Right kidney (tissue), 1 donor: ENCODE measurements around the gene IER5.

ENCODE experiments used
- DNase-seq: peaks from one replicate; pipeline ENCODE4 v3.0.0-alpha.2; 2016

Gene IER5

GRCh38 chr1:181133969-181134418, 45.5 kb downstream of the IER5 start:
- DNase-seq = no peak

GRCh38 chr1:181134543-181135436, 46.3 kb downstream of the IER5 start:
- no peak for DNase-seq

DNA sequence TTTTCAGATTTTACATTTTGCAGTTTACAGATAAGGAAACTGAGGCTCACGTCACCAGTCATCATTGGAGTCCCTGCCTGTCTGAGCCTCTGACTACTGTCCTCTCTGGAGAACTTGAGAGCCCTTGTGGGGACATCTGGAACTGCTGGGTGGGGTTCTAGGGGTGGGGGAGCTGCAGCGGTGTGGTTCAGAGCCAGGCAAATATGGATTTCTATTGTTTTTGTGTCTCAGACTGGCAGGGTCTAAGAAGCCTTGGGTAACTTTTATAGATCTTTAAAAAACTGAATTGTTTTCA, 46.9 kb downstream of the IER5 start:
- DNase-seq = no peak

DNA sequence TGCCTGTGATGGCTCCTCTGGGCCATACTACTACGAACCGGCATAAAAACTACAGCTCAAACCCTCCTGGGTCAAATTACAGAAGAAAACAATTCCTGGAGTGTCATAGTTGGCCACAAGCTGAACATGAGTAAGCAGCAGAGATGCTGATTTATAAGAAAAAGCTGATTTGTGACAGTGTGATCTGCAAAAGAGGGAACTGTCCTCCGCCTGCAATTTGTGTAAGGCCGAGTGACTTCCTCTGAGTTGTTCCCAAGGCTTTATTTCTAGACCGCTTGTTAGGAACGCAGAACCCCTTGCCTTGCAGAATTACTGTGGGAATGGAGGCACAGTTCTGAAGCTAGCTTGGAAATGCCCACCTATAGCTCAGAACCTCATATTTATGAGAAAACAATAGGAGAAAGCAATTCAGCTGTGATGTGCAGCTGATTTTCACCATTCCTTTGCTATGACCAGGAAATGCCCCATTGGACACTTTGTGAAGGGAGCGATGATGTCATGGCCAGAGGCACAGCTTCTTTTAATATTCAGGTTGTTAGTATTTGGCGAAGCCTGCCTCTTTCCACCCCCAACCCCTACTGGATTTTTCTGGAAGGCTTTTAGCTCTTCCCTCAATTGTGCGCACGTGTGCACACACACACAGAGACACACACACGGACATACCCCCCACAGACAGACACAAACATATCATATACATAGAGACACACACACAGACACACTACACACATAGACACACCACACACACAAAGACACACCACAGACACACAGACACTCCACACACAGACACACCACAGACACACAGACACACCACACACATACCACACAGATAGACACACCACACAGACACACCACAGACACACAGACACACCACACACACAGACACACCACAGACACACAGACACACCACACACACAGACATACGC, 47.6 kb downstream of the IER5 start:
- DNase-seq = no peak

DNA sequence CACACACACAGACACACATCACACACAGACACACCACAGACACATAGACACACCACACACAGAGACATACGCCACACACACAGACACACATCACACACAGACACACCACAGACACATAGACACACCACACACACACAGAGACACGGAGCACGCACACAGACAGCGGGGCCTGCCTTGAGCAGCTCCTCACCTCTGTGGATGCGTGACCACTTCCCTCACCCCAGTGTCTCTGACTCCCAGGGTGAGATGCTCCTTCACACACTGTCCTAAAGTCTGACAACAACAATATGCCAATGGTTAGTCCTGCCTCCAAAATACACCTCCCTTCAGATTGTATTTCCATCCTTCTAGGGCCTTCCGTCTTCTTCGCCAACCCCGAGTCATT, 48.2 kb downstream of the IER5 start:
- no peak for DNase-seq

DNA sequence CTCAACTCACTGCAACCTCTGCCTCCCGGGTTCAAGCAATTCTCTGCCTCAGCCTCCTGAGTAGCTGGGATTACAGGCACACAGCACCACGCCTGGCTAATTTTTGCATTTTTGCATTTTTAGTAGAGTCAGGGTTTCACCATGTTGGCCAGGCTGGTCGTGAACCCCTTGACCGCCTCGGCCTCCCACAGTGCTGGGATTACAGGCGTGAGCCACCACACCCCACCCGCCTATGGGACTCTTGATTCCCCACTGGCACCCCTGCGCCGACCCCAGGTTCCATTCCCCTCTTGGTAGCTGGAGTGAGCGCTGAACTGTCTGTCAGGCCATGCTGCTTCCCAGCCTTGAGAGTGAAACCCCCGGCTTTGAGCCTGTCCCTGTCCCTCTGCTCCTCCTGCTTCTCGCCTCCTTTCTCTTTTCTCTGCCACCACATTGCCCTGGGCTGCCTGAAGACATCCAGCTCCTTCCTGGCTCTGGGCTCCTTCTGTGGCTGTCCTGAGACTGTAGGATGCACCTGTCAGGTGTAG, 48.8 kb downstream of the IER5 start:
- no peak for DNase-seq

DNA sequence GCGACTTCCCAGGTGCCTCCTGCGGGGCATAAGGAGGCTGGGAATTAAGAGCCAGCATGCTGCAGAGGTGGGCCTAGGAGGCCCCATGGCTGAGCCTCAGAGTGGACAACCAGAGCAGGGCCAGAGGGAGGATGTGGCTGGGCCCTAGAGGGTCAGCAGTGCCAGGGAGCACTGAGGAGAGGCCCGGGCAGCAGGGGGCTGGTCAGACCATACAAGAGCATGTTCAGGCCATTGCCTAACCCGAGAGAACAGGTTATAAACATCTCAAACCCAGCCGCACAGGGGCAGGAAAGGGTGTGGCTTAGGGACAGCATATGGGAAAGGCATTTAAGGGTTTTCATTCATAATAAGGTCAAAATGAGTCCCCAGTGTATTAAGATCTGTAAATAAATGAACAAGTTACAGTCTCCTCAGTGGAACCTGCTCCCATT, 51.1 kb downstream of the IER5 start:
- DNase-seq = no peak

DNA sequence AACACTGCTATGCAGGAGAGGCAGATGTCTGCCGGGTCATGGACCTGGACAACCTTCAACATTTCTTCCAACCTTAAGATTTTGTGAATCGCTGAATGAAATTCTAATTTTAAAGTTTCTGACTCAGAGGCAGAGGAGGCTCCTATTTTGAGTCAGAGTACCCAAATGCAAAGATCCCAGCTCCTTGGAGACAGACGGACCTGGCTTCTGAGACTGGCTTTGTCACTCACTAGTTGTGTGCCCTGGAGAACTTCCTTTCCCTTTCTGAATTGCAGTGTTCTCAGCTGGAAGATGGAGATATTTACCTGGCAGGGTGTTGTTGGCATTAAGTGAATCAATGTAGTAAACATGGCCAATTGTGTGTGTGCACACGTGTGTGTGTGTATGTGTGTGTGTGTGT, 51.9 kb downstream of the IER5 start:
- DNase-seq = no peak

GRCh38 chr1:181140891-181141290, 52.4 kb downstream of the IER5 start:
- no peak for DNase-seq

DNA sequence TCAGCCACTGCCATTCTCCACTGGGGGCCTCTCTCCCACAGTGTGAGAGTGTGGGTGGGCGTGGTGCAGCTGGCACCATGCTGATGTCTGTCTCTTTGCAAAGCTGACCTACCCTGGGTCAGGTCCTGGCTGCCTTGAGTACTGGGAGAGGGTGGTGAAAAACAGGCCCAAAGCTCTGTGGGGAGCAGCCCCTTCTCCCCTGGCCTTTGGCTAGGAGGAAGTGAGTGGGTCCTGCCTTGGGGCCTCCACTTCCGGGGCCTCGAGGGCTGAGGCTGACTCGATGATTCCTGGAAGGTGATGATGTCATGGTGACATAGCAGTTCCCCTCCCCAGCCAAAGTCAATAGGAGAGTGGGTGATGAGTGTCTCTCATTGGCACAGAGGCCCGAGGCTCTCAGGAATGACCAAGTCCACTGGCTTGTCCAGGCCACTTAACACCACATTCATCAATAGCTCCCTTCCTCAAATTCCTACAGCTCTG, 53.0 kb downstream of the IER5 start:
- no peak for DNase-seq
